ENCODE data around the gene SLC35F3.
"Not testable (repeated sequence)": the region's sequence is repeated elsewhere in the genome, so short reads cannot be mapped to it uniquely, and the experiment has no call there.

Gene SLC35F3

DNA sequence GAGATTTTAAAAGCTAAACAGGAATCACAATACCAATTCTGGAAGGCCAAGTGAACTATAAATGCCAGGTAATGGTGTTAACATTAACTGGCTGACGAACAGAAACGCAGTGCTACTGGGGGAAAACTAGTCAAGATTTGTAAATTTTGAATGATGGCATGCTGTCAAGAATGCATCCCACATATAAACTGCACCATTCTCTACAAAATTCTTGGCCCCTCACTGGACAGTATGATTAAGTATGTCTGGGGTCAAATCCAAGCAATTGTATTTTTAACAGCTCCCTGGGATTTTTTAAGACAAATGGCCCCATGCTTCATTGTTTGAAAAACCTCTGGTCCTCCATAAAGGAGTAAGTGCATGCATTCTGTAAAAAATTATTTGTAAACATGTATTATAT lies 395.6 kb downstream of the SLC35F3 start:
- DNase-seq: no peak

DNA sequence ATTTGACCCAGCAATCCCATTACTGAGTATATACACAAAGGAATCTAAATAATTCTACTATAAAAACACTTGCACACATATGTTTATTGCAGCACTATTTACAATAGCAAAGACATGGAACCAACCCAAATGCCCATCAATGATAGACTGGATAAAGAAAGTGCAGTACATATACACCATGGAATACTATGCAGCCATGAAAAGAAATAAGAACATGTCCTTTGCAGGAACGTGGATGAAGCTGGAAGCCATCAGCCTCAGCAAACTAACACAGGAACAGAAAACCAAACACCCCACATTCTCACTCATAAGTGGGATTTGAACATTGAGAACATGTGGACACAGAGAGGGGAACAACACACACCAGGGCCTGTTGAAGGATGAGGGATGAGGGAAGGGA lies 397.2 kb downstream of the SLC35F3 start:
- DNase-seq: not testable (repeated sequence)

DNA sequence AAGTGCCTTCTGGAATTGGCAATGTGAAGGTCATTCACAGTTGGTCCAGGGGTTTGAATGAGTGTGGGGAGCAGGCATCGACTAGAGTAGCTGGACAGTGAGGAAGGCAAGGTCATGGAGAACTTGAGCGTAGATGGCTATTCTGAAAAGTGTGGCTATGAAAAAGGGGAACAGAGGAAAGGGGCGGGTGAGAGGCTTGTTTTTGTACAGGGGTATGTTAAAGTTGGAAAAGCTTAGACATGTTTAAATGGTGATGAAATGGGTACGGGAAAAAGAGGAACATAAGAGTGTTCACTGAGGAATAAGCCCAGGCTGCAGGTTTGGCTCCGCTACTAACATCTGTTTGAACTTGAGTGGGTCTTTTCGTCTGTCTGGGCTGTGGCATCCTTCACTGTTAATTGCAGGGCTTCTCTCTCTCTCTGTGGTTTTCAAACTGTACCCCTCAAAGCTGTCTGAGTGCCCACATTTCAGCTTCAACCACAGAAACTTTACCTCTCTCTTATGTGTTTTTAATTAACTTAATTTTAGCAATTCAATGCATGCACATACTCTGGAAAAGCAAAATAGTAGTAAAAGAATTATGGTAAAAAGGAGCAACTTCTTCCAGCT lies 398.0 kb downstream of the SLC35F3 start:
- no peak for DNase-seq

DNA sequence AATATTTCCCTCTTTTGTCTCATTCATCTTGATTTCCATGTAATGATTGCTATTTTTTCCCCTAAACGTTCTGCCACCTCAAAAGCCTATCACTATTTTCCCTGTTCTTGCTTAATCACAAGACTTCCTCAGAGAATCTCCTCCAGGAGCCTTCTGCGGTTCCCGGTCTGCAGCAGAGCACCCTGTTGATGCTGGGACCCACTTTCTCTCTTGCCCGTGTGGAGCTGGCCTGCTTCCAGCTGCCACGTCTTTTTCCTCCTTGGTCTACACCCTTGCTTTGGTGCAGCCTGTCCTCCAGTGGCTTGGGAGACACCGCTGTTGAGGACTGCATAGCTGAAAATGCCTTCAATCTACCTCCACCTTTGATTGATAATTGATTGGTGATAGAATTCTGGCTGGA lies 398.8 kb downstream of the SLC35F3 start:
- no peak for DNase-seq

DNA sequence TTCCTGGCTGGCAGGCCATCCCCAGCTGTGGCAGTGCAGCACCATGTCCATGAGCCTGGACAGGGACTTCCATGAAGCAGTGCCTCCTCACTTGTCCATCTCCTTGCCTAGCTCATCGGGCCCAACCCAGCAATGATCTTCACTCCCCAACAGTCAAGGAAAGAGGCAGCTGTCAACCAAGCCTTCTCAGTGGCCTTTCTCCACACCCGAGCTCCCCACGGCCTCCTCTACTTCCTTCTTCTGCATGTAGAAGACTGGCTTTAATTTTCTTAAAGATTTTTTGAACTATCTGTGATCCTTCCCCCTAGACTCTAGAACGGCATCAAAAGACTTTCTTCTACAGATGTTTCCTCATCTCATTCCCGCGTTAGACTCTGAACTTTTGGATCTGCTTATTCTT lies 403.2 kb downstream of the SLC35F3 start:
- no peak for DNase-seq

DNA sequence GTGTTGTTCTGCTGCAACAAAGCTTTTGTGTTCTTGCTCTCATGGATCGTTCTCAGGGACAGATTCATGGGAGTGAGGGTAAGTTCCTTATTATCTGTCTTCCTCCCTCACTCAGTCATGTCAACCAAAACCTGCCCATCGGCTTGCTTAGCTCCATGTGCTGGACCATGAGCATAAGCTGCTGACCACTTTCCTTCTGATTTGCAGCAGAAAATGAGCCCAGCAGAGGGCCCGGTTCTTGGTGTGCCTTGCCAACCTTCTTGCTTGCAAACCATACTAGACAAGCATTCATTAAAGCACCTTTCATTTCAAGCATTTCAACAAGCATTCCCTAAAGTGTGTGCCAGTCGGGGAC lies 404.7 kb downstream of the SLC35F3 start:
- DNase-seq: no peak

DNA sequence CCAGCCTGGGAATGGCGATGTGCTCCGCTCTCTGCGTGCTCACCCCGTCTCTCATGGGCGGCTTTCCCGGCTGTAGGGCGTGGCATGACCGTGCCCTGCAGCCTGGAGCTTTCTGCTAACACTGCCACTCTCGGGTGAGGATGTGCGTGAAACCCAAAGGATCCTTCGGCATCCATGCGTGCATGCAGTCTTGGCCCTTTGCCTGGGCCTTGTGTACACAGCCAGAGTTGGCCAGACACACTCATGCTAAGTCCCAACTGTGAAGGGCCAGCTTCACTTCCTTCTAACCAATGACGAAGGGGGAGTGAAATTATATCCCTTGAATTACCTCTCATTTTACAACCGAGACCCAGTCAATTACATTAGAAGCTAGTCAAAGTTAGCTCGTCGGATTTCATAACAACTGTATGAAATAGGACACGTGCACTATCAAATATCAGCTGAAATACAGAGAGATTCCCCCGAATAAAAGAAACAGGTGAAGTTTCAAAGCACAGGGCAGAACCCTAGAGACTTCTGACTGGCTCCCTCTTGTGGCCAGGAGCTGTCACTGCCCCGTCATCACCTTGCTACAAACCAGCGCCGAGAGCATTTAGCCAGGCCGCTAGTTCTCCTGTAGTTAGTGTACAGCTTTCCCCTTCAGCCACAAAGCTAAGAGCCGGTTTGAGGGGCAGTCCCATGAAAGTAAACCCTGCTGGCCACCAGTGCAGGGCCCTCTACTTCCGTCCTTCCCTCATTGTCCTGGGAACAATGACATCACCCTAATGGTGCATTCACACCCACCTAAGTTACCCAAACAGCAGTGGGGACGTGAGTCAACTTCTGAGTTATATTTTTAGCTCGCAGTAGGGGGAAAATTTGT lies 405.4 kb downstream of the SLC35F3 start:
- DNase-seq: peak; percentile 88

DNA sequence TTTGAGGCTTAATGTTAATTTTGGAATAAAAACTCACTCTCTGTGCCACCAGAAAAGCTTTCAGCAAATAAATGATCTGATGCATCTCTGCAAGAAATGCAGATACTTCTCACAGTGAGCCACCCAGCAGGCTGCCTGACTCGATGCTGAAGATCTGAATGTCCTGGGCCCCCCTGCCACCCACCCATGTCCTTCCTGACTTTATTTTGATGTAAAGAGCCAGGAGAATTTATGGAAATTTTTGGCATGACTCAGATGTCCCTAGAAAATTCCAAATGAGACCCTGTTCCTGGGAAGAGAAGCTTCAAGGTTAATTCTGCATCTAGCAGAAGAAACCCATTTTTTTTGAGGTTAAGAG lies 406.0 kb downstream of the SLC35F3 start:
- DNase-seq: no peak

DNA sequence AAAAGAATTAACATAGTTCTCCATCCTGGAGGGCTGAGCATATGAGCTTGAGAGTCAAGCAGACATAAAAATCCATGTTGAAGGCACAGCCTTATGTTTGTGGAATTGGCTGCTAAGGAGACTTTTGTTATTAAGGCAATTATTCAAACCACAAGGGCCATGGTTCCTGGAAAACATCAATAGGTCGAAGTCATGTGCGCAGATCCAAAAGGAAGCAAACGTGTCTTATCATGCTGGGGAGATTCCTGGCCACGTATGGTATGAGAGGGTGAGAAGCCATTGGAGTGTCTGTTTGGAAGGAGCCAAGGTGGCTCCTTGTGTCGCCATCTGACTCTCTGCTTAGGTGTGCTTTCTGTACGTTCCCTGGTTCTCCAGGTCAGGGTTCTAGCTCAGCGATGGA lies 406.9 kb downstream of the SLC35F3 start:
- DNase-seq: no peak

DNA sequence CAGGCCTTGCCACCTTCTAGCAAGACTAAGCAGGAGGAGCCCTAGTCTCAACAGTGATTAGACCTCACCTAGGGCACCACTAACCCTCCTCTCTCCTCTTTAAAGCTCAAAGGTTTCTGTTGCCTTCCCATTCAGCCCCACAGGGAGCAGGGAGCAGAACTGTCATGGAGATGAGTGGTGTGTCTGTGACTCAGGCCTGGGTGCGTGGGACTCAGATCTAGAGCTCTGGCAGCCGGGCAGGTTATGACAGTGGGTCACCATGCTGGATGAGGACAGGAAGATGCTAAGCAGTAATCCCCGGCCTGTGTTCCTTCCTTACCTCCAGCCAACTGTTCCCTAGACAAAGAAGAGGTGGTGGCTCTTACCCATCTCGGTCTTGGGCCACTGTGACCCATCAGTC lies 408.7 kb downstream of the SLC35F3 start:
- DNase-seq: no peak

DNA sequence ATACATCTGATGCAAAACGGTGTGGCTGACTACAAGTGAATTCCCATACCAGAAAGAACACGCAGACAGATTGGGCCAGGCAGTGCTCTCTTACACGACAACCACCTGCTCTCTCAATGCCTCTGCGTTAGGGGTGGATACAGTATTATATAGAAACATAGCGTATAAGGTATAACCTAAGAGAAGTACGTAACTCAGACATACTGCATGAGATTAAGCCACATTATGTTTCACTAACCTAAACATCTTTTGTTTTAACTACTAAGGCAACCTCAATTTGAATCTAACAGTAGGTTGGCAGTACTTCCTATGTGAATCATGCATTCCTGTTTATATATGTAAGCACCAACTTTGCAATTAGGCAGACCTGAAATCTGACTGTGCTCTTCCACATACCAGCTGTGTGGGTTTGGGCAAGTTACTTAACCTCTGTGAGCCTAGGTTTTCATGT lies 410.6 kb downstream of the SLC35F3 start:
- no peak for DNase-seq

DNA sequence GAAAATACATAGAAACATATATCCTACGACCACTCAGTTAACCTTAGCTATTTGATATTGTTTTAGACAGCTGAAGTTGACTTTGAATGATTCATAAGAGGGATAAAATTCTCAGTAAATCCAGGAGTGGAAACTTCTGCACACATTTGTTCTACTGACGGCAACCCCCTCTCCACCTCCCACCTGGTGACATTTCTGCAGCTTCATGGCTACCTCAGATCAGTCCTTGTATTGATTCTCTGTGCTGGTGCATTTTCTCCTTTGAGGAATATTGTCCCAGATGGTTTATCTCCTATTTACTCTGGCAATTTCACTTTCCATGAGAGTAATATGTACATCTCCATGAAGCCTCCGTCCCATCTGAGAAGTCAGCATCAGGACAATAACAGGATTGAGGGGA lies 411.1 kb downstream of the SLC35F3 start:
- DNase-seq: no peak

DNA sequence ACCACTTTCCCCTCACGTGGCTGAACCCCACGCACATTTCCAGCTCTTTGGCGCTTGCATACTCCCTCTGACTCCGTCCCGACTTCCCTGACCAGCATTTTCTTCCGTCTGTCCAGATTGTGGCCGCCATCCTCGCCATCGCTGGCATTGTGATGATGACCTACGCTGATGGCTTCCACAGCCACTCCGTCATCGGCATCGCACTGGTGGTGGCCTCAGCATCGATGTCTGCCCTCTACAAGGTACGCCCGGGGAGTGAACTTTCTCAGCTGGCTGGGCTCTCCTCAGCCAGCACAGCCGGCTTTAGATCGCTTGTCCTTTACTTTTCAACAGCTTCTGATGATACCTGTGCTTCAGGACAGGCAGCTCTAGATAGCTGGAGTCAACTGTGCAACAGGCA lies 412.0 kb downstream of the SLC35F3 start:
- no peak for DNase-seq

DNA sequence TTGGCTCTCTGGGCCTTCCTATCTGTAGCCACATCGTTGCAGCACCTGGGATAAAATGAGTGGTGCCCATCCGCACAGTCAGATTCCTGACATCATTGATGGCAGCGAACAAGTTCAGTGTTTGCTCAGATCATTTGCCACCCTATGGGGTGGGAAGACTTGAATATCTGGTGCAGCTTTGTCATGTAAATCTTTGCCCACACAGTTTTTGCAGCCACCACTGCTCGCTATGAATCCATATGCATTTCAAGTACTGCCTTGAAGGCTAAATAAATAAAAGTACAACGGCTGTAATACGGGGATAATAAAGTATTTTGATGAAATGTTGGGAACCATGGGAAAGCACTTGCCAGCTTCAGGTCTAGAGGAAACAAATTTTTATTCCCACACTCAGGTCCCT lies 412.5 kb downstream of the SLC35F3 start:
- DNase-seq: no peak

DNA sequence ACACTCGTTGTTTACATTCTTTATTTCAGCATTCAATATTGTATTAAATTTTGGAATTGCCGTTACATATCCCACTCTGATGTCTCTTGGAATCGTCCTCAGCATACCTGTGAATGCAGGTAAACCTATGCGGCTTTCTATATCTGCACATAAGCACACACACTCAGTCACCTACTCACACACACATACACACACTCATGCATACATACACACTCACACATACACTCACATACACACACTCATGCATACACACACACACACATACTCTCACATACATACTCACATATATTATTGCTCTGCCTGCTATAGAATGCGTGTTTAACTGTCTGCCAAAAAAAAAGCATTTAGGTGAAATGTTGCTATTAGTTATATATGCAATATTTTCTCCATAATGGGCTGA lies 415.6 kb downstream of the SLC35F3 start:
- no peak for DNase-seq

DNA sequence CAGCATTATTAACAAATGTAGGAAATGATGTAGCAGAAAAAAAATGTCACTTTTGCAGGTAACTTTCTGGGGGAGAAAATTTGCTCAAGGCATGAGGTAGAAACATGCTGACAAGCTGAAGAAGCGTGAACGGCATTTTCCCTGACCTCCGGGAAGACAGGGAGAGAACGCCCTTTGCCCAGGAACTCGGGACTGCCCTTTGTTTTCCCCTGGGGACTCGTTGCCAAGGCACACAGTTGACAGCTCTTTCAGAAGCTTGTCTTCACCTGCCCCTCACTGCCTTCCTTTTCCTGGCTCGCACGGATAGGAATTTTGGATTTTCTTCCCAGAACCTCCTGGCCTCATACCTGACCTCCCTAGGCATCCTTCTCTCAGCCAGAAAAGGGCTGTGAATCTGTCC lies 416.1 kb downstream of the SLC35F3 start:
- DNase-seq: no peak

DNA sequence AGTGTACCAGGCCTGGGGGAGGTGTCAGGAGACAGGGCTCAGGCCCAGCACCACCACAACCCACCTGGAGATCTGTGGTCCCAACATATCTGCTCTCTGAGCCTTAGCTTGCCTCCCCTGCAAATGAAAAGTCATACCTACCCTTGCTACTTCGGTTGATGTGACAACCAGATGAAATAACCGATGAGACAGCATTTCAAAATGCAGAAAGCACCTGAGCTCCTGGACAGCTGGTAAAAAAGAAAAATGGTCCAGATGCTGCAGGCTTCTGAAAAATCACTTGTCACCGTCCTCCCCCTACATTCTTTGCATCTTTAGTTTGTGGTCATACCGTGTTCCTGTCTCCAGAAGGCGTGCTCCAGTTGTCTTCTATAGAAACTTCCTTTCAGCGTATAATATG lies 416.8 kb downstream of the SLC35F3 start:
- DNase-seq: no peak

DNA sequence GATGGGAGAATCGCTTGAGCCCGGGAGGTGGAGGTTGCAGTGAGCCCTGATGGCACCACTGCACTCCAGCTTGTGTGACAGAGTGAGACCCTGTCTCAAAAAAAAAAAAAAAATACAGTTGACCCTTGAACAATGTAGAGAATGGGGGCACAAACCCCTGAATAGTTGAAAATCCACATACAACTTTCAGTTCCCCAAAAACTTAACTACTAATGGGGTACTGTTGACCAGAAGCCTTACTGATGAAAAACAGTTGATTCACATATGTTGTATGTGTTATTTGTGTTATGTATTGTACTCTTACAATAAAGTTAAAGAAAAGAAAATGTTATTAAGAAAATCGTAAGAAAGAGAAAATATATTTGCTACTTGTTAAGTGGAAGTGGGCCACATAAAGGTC lies 417.6 kb downstream of the SLC35F3 start:
- DNase-seq: no peak

DNA sequence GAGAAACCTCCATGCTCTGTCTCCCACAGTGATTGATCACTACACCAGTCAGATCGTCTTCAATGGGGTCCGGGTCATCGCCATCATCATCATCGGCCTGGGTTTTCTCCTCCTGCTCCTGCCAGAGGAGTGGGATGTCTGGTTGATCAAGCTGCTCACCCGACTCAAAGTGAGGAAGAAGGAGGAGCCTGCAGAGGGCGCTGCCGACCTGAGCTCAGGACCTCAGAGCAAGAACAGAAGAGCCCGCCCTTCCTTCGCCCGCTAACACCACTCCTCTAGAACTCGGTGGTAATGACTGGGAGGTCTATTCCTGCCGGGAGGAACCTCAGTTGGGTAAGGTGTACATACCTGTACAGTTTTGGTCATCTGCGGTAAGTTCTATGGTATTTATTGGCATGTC lies 418.5 kb downstream of the SLC35F3 start:
- no peak for DNase-seq

DNA sequence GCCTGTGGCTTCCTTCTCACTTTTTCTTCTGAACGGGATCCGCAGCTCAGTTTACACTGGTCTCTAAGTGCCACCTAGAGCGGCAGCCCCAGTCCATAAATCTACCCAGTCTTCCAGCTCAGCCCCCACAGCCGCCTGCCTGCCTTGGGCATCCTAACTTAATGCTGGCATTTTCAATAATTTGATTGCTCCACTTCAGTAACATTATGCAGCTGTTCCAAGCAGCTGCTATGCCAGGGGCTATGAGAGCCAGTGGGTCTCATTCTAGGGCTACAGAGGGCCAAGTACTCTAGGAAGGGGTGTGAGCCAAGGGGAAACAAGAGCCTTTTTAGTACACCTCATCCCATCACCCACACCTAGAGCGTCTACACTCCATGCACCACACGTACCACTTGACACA lies 420.3 kb downstream of the SLC35F3 start:
- DNase-seq: no peak

DNA sequence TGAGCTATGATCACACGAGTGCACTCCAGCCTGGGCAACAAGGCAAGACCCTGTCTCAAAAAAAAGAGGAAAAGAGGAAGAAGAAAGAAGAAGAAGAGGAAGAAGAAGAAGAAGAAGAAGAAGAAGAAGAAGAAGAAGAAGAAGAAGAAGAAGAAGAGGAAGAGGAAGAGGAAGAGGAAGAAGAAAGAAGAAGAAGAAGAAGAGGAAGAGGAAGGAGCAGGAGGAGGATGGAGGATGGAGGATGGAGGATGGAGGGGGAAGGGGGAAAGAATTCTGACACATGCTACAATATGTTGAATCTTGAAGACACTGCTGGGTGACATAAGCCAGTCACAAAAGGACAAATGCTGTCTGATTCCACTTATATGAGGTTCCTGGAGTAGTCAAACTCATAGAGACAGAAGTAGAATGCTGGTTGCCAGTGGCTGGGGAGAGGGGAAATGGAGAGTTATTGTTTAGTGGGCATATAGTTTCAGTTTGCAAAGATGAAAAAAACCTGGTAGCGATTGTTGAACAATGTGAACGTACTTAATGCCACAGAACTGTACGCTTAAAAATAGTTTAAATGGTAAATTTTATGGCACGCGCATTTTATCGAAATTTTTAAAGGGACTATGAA lies 421.5 kb downstream of the SLC35F3 start:
- no peak for DNase-seq

DNA sequence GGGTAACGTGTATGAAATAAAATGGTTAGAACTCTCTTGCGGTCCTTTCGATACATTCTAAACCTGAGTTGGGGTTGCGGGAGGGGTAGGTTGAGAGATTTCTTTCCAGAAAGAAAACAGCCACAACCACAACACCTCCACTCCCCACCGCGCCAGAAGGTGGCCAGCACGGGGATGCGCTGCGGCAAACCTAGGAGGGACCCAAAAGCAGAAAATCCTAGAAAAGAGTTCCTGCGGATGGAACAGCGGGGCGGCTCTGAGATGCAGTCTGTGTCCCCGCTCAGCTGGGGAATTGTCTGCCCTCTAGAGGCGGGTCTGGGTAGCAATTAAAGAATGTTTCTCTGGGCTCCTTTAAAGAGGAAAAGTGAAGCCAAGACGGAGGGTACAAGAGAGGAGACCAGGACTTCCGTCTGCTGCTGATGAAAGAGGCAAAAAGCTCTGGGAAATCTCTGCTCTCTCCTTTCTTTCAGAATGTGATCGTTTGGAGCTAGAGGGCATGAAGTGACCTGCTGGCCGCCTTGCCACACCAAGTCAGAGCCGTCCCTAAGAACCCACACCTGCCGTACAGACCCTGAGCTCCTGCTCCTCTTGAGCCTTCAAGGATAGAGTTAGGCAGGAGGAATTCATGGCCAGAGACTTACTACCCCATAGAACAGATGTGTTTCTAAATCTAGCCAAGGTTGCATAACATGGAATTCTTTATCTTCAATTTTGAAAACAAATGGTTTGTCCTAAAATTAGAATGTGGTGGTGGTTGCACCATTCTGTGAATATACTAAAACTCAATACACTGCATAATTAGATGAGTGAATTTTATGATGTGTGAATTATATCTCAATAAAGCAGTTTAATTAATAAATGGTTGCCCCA lies 422.3 kb downstream of the SLC35F3 start:
- peak; percentile 37 for DNase-seq

DNA sequence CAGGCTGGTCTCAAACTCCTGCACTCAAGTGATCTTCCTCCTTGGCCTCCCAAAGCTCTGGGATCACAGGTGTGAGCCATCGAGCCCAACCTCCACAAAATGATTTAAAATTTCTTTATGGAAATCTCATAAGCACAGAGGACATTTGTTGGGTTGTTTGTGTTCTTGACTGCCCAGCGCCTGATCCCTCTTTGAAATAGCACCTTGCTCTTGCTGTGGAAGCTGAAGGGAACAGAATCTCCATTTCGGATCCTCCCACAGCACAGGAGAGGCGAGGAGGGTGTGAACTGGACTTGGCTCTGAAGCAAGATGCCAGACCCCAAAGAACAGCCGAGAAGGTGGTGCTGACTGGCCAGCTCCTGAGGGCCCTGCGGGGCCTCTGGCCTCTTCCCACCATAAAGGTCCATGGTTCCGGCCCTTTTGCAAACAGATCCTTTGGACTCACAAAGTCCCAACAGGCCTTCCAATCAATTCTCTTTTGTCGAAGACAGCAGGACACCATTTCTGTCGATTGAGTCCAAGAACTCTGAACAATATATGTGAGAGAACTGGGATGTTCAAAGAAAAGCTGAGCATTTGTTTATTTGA lies 423.2 kb downstream of the SLC35F3 start:
- DNase-seq: no peak

All from NCI-H2171 treated with DMSO at 0.1 percent for 48 hours (cell line).